ENCODE measurements around the gene RAI14.
"Not testable (repeated sequence)": the region's sequence is repeated elsewhere in the genome, so short reads cannot be mapped to it uniquely, and the experiment has no call there.

RAI14 gene

GRCh38 chr5:34736445-34737115 lies 80.5 kb downstream of the RAI14 start:
- no peak for DNase-seq

GRCh38 chr5:34737731-34738130 lies 81.6 kb downstream of the RAI14 start:
- DNase-seq, result no peak

- no peak for DNase-seq
Observed at GRCh38 chr5:34738381-34738780, 82.3 kb downstream of the RAI14 start.

GRCh38 chr5:34740389-34740806 lies 84.3 kb downstream of the RAI14 start:
- DNase-seq, result no peak

- no peak for DNase-seq
Observed at GRCh38 chr5:34742061-34742460, 85.9 kb downstream of the RAI14 start.

- DNase-seq, result no peak
Observed at GRCh38 chr5:34743878-34744277, 87.8 kb downstream of the RAI14 start.

GRCh38 chr5:34748431-34748830 lies 92.3 kb downstream of the RAI14 start:
- no peak for DNase-seq

GRCh38 chr5:34749431-34749873 lies 93.3 kb downstream of the RAI14 start:
- DNase-seq, result no peak

GRCh38 chr5:34750206-34750605 lies 94.1 kb downstream of the RAI14 start:
- no peak for DNase-seq

- no peak for DNase-seq
Observed at GRCh38 chr5:34751807-34752736, 95.9 kb downstream of the RAI14 start.

- DNase-seq, result not testable (repeated sequence)
Observed at GRCh38 chr5:34753236-34753635, 97.1 kb downstream of the RAI14 start.

GRCh38 chr5:34755926-34756325 lies 99.8 kb downstream of the RAI14 start:
- DNase-seq, result no peak

GRCh38 chr5:34756781-34757624 lies 100.9 kb downstream of the RAI14 start:
- no peak for DNase-seq

- DNase-seq, result no peak
Observed at GRCh38 chr5:34758514-34758913, 102.4 kb downstream of the RAI14 start.

GRCh38 chr5:34759213-34759612 lies 103.1 kb downstream of the RAI14 start:
- not testable (repeated sequence) for DNase-seq

GRCh38 chr5:34765662-34766061 lies 109.5 kb downstream of the RAI14 start:
- no peak for DNase-seq

GRCh38 chr5:34767180-34767579 lies 111.1 kb downstream of the RAI14 start:
- no peak for DNase-seq

GRCh38 chr5:34770486-34770885 lies 114.4 kb downstream of the RAI14 start:
- no peak for DNase-seq

GRCh38 chr5:34771076-34771475 lies 114.9 kb downstream of the RAI14 start:
- DNase-seq, result no peak

GRCh38 chr5:34772267-34773098 lies 116.4 kb downstream of the RAI14 start:
- DNase-seq, result no peak

- DNase-seq, result no peak
Observed at GRCh38 chr5:34774139-34774538, 118.0 kb downstream of the RAI14 start.

GRCh38 chr5:34774678-34775077 lies 118.5 kb downstream of the RAI14 start:
- not testable (repeated sequence) for DNase-seq
